ENCODE measurements around the gene EHBP1L1.

The EHBP1L1 gene

DNA sequence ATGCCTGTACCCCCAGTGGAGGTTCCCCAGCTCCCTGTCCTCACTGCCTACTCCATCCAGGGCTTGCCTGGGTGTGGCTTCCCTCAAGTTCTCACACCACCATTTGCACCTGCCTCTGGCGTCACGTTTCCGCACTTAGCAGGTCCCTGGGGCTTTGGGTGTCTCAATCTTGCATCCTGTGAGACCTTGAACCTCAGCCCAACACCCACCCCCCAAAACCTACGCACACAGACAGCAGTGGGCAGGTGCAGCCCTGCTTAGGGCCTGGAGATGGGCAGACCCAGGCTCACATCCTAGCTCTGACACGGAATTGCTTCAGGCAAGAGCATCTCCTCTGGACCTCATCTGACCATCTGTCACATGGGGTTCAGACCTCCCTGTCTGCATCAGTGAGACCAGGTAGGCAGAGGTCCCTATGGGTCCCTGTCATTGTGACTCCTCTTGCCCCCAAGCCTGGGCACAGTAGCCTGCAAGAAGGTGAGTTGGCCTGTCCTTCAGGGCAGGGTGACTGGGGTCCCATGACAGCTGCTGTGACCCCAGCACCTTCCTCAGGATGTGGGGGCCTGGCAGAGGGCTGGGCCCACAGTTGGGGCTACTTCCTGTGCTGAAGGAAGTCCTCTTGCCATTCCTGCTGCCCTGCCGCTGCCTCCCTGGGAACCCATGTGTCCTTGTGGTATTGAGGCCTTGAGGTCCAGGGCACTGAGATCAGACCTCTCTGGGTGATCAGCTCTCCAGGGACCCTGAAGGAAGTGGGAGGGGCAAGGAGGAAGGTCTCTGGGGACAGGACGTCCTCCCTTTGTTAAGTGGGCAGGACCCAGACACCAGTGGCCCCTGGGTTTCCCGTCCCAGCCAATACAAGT lies 64.0 kb downstream of the EHBP1L1 start:
- no peak for DNase-seq

DNA sequence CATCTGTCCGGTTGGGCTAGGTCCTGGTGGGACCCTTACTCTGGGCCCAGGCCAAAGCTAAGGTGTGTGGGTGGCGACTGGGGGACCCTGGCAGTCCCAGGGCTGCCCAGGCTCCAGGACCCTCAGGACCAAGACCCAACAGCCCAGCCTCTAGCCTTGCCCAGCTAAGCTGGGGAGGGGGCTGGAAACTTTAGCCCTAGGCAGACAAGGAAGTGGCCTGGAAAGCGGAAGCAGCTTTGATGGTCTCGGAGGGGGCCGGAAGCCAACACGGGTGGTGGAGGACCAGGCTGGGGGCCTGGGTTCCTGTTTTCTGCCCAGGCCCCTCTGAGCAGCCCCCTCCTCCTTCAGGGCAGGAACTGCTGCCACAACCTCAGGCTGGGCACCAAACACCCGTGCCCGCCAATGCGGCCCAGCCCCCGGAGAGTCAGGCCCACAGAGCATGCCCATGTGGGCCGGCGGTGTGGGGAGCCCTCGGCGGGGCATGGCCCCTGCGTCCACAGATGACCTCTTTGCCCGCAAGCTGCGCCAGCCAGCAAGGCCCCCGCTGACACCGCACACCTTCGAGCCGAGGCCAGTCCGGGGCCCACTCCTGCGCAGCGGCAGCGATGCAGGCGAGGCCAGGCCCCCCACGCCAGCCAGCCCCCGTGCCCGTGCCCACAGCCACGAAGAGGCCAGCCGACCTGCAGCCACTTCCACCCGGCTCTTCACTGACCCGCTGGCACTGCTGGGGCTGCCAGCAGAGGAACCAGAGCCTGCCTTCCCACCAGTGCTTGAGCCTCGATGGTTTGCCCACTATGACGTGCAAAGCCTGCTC lies 64.8 kb downstream of the EHBP1L1 start:
- no peak for DNase-seq

DNA sequence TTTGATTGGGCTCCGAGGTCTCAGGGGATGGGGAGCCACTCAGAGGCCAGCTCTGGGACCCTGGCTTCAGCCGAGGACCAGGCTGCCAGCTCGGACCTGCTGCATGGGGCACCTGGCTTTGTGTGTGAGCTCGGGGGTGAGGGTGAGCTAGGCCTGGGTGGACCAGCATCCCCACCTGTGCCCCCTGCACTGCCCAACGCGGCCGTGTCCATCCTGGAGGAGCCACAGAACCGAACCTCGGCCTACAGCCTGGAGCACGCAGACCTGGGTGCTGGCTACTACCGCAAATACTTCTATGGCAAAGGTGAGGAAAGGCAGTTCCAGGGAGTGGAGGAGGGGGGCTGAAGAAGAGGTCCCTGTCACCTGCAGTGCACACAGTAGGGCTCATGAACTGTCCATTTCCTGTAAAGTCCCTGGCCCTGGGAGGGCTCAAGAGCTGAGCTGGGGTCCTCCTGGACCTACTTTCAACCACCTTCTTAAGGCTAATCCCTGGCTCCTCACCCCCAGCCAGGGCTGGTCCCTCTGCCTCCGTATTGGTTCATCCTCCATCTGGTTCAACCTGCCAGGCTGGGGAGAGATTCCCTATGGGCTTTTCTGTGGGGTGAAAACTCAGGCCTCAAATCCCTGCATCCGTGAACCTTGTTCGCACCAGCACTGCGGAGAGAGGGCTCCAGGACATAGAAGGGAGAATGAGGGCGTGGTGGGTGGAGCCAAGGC lies 65.6 kb downstream of the EHBP1L1 start:
- no peak for DNase-seq

Measured in NCI-H1105 (cell line).